ENCODE measurements around the gene DUSP5. TPM values are rescaled to one million over a fixed set of nuclear protein-coding genes. Genes with fewer than 3 reads are reported as not detected.

DUSP5 gene
- total RNA-seq, 1 experiment from 2014 or later = 137 TPM

- Histone ChIP-seq H3K79me2 (ENCODE audit: insufficient read depth, low read length) (peaks cover 100% of the 10 kb centered on the region), H3K4me3 (replicated peaks in 1 of 2; ENCODE audit: low read depth in 1 of 2, low read length in 2 of 2) (no peak overlapping the region), H3K27me3 (ENCODE audit: insufficient read depth, low read length) (no peaks in the 10 kb centered on the region), H3K9me2 (ENCODE audit: insufficient read depth) (no peaks in the 10 kb centered on the region), H3K4me1 (ENCODE audit: control insufficient read depth in 1 of 2, insufficient read depth in 2 of 2, low read length in 2 of 2) (peaks cover 30 to 72% of the 10 kb centered on the region in 2 experiments), H2AFZ (ENCODE audit: low read depth, low read length, poor library complexity, severe bottlenecking) (no peak overlapping the region), H4K20me1 (ENCODE audit: insufficient read depth) (peaks cover 69% of the 10 kb centered on the region; the same call in 1 of the 2 replicates), H3K4me2 (ENCODE audit: low read length) (no peak overlapping the region), H3K36me3 (ENCODE audit: control insufficient read depth in 1 of 2, insufficient read depth in 2 of 2, low read length in 2 of 2) (peaks cover 73 to 99% of the 10 kb centered on the region in 2 experiments), H3K27ac (ENCODE audit: low read depth, low read length) (no peak overlapping the region), H3K9me3 (ENCODE audit: control insufficient read depth in 1 of 2, insufficient read depth in 1 of 2, low read depth in 1 of 2, low read length in 2 of 2) (no peaks in the 10 kb centered on the region), H3K9ac (ENCODE audit: low read length) (no peak overlapping the region)
- TF ChIP-seq ZFX (IDR thresholded peaks at IDR 0.05) (0 out of 2 replicates have a peak, but pooled peaks have one; percentile 12), ATF3 (IDR thresholded peaks at IDR 0.05) (no peak), TCF7L2 (IDR thresholded peaks at IDR 0.05; ENCODE audit: borderline replicate concordance, extremely low read depth, insufficient read depth, insufficient read length) (no peak), ZNF274 (IDR thresholded peaks at IDR 0.05; ENCODE audit: low read depth, low read length) (no peak), POLR2A (IDR thresholded peaks at IDR 0.05; ENCODE audit: borderline replicate concordance, extremely low read depth, insufficient read depth, insufficient read length) (no peak), POLR2AphosphoS5 (IDR thresholded peaks at IDR 0.05; ENCODE audit: low read depth, low read length) (peak; percentile 66)
- ATAC-seq (no peak), DNase-seq (ENCODE audit: low read depth, low spot score) (no peak)
- RAD21 ChIA-PET (ENCODE audit: low non-redundant PET in 1 of 2, low total read pairs in 2 of 2, uncharacterized antibody in 2 of 2, unreplicated experiment in 2 of 2) = no interaction called here
- intact Hi-C loops (cut with micrococcal nuclease) = no loop called here
- CTCF ChIA-PET = no interaction called here
- POLR2A ChIA-PET = interaction anchor here (1.1 to 24.1 kb wide), 7 partner anchors 9 to 192 kb away, joined by 3 to 438 read pairs (median 4); partner anchors contain the start of gene DUSP5
- no TSS peak for BruUV-seq (replicated peaks)
Measured at GRCh38 chr10:110506448-110506847, 8.7 kb downstream of the DUSP5 start.

- no peak overlapping the region for H3K4me3 ChIP-seq (replicated peaks in 1 of 2; ENCODE audit: low read depth in 1 of 2, low read length in 2 of 2)
- ChIA-PET POLR2A (interaction anchor here (0.7 to 24.1 kb wide), 10 partner anchors 9 to 202 kb away, joined by 3 to 438 read pairs (median 4); partner anchors contain the start of gene DUSP5), CTCF (no interaction called here), RAD21 (ENCODE audit: low non-redundant PET in 1 of 2, low total read pairs in 2 of 2, uncharacterized antibody in 2 of 2, unreplicated experiment in 2 of 2) (no interaction called here)
- intact Hi-C loops (cut with micrococcal nuclease) = no loop called here
- no peak overlapping the region for H3K9ac ChIP-seq (ENCODE audit: low read length)
- H3K9me2 ChIP-seq (ENCODE audit: insufficient read depth) = no peaks in the 10 kb centered on the region
- DNase-seq (ENCODE audit: low read depth, low spot score) = no peak
- no peak overlapping the region for H3K27ac ChIP-seq (ENCODE audit: low read depth, low read length)
- ATAC-seq = no peak
- peaks cover 25 to 72% of the 10 kb centered on the region in 2 experiments for H3K4me1 ChIP-seq (ENCODE audit: control insufficient read depth in 1 of 2, insufficient read depth in 2 of 2, low read length in 2 of 2)
- peaks cover 100% of the 10 kb centered on the region for H3K79me2 ChIP-seq (ENCODE audit: insufficient read depth, low read length)
- H3K27me3 ChIP-seq (ENCODE audit: insufficient read depth, low read length) = no peaks in the 10 kb centered on the region
- TF ChIP-seq MAX (IDR thresholded peaks at IDR 0.05) (no peak), EGR1 (IDR thresholded peaks at IDR 0.05; ENCODE audit: low read depth) (no peak), SRF (IDR thresholded peaks at IDR 0.05; ENCODE audit: low read depth) (no peak), POLR2AphosphoS5 (IDR thresholded peaks at IDR 0.05; ENCODE audit: low read depth, low read length) (peak; percentile 52), ATF3 (IDR thresholded peaks at IDR 0.05) (no peak), REST (IDR thresholded peaks at IDR 0.05; ENCODE audit: low read depth) (no peak), FOSL1 (IDR thresholded peaks at IDR 0.05; ENCODE audit: low read depth) (no peak)
- H3K36me3 ChIP-seq (ENCODE audit: control insufficient read depth in 1 of 2, insufficient read depth in 2 of 2, low read length in 2 of 2) = peaks cover 73 to 99% of the 10 kb centered on the region in 2 experiments
- H3K9me3 ChIP-seq (ENCODE audit: control insufficient read depth in 1 of 2, insufficient read depth in 1 of 2, low read depth in 1 of 2, low read length in 2 of 2) = no peaks in the 10 kb centered on the region
- no peak overlapping the region for H3K4me2 ChIP-seq (ENCODE audit: low read length)
- peaks cover 67% of the 10 kb centered on the region; the same call in 1 of the 2 replicates for H4K20me1 ChIP-seq (ENCODE audit: insufficient read depth)
- BruUV-seq (replicated peaks) = no TSS peak
- H2AFZ ChIP-seq (ENCODE audit: low read depth, low read length, poor library complexity, severe bottlenecking) = no peak overlapping the region
Measured at GRCh38 chr10:110507346-110507745, 9.6 kb downstream of the DUSP5 start.

Data from HCT116 (cell line).